Urinary bladder (tissue), 2 donors: ENCODE measurements around the gene A1BG. TPM values are rescaled to one million over a fixed set of nuclear protein-coding genes. Genes with fewer than 3 reads are reported as not detected.

Experiments used
- polyA plus RNA-seq: library from polyadenylated mRNA; stranded (reverse); fragments of 200-250 nt; gene quantifications from one replicate; pipeline ENCODE4 v1.2.3, GENCODE V29; 2013
- small RNA-seq: library from RNA; depleted of rRNA; stranded (forward); fragments of <200 nt; gene quantifications from one replicate; pipeline ENCODE3, GENCODE V24; 2014
- total RNA-seq: library from RNA; depleted of rRNA; stranded (reverse); fragments of >200 nt; gene quantifications from one replicate; pipeline ENCODE4 v1.2.3, GENCODE V29; 2014
- donor health status: healthy.

A1BG gene
- total and polyA plus RNA-seq, 2 donors = 0.69 to 19.3 TPM

Small RNA genes within 50 kb of the gene (small RNA-seq; reads per million reads assigned to genes)
- gene MIR4754 = not detected
- 0.18 reads per million for gene MIR6806
- gene RNA5SP473 = not detected

Other genes starting within 250 kb of the A1BG start
- gene ZNF329, start 202.7 kb downstream of the A1BG start, total RNA-seq = 19.6 TPM
- gene ZNF329, start 202.7 kb downstream of the A1BG start, polyA plus RNA-seq = 9.4 TPM
- gene ZNF274, start 170.4 kb downstream of the A1BG start, total RNA-seq = 18.9 TPM
- gene ZNF274, start 170.4 kb downstream of the A1BG start, polyA plus RNA-seq = 32.1 TPM
- gene ZNF544, start 124.6 kb downstream of the A1BG start, total RNA-seq = 51.4 TPM
- 23.6 TPM for gene ZNF544, start 124.6 kb downstream of the A1BG start, polyA plus RNA-seq
- gene ZNF8, start 74.5 kb downstream of the A1BG start, total RNA-seq = 7.8 TPM
- 1.8 TPM for gene ZNF8, start 74.5 kb downstream of the A1BG start, polyA plus RNA-seq
- gene ERVK3-1, start 48.1 kb downstream of the A1BG start, total RNA-seq = 30.1 TPM
- gene ERVK3-1, start 48.1 kb downstream of the A1BG start, polyA plus RNA-seq = 33.9 TPM
- 2.9 TPM for gene ZSCAN22, start 26.5 kb downstream of the A1BG start, total RNA-seq
- 1.6 TPM for gene ZSCAN22, start 26.5 kb downstream of the A1BG start, polyA plus RNA-seq
- 2.1 TPM for gene ZNF497, start 9.3 kb upstream of the A1BG start, total RNA-seq
- 0.73 TPM for gene ZNF497, start 9.3 kb upstream of the A1BG start, polyA plus RNA-seq
- gene ZNF837, start 27.5 kb upstream of the A1BG start, total RNA-seq = 1.5 TPM
- gene ZNF837, start 27.5 kb upstream of the A1BG start, polyA plus RNA-seq = 1.6 TPM
- gene RPS5, start 33.8 kb upstream of the A1BG start, total RNA-seq = 1,214 TPM
- gene RPS5, start 33.8 kb upstream of the A1BG start, polyA plus RNA-seq = 1,879 TPM
- not detected for gene RNF225, start 42.2 kb upstream of the A1BG start, total RNA-seq
- 0.11 TPM for gene RNF225, start 42.2 kb upstream of the A1BG start, polyA plus RNA-seq
- 13.6 TPM for gene ZNF584, start 55.2 kb upstream of the A1BG start, total RNA-seq
- gene ZNF584, start 55.2 kb upstream of the A1BG start, polyA plus RNA-seq = 18.5 TPM
- 11.9 TPM for gene ZNF132, start 86.7 kb upstream of the A1BG start, total RNA-seq
- 2.3 TPM for gene ZNF132, start 86.7 kb upstream of the A1BG start, polyA plus RNA-seq
- 6.6 TPM for gene ZNF324B, start 98.1 kb upstream of the A1BG start, total RNA-seq
- 5.4 TPM for gene ZNF324B, start 98.1 kb upstream of the A1BG start, polyA plus RNA-seq
- 9.5 TPM for gene ZNF324, start 113.6 kb upstream of the A1BG start, total RNA-seq
- 8.6 TPM for gene ZNF324, start 113.6 kb upstream of the A1BG start, polyA plus RNA-seq
- gene ZNF446, start 122.9 kb upstream of the A1BG start, total RNA-seq = 6.0 TPM
- 16.2 TPM for gene ZNF446, start 122.9 kb upstream of the A1BG start, polyA plus RNA-seq
- 3.5 TPM for gene SLC27A5, start 158.5 kb upstream of the A1BG start, total RNA-seq
- 16.8 TPM for gene SLC27A5, start 158.5 kb upstream of the A1BG start, polyA plus RNA-seq
- 3.3 TPM for gene ZBTB45, start 166.3 kb upstream of the A1BG start, total RNA-seq
- 18.4 TPM for gene ZBTB45, start 166.3 kb upstream of the A1BG start, polyA plus RNA-seq
- gene TRIM28, start 190.6 kb upstream of the A1BG start, total RNA-seq = 177 TPM
- 282 TPM for gene TRIM28, start 190.6 kb upstream of the A1BG start, polyA plus RNA-seq
- 38.4 TPM for gene CHMP2A, start 201.6 kb upstream of the A1BG start, total RNA-seq
- 212 TPM for gene CHMP2A, start 201.6 kb upstream of the A1BG start, polyA plus RNA-seq
- gene UBE2M, start 205.1 kb upstream of the A1BG start, total RNA-seq = 31.0 TPM
- 69.3 TPM for gene UBE2M, start 205.1 kb upstream of the A1BG start, polyA plus RNA-seq
- 12.4 TPM for gene MZF1, start 219.8 kb upstream of the A1BG start, total RNA-seq
- gene MZF1, start 219.8 kb upstream of the A1BG start, polyA plus RNA-seq = 22.1 TPM